HG03060 (cell line): Measurements from ENCODE around the gene NSF.
"Not testable (repeated sequence)": the region's sequence is repeated elsewhere in the genome, so short reads cannot be mapped to it uniquely, and the experiment has no call there.

ENCODE experiments used
- ATAC-seq: cut with Tn5 transposase; IDR thresholded peaks from one replicate; pipeline ENCODE4 v1.9.1; 2021; ENCODE audit warnings: low read depth, moderate number of reproducible peaks; ENCODE audit not compliant: unreplicated experiment

The NSF gene

DNA sequence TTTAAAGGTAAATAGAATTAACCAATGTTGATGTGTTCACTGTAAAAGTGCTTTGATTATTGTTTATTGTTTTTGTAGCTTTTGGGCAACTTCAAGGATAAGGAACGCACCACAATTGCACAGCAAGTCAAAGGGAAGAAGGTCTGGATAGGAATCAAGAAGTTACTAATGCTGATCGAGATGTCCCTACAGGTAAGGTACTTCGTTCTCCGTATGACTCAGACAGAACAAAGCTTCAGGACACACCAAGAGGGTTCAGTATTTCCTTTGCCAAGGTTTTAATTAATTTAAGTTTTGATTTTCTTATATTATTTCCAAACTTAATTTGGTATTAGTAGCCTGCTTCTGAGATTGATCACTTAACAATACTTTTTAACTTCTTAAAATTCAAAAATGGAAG, 161.0 kb downstream of the NSF start:
- ATAC-seq = no peak

GRCh38 chr17:46753776-46754175, 163.3 kb downstream of the NSF start:
- no peak for ATAC-seq

DNA sequence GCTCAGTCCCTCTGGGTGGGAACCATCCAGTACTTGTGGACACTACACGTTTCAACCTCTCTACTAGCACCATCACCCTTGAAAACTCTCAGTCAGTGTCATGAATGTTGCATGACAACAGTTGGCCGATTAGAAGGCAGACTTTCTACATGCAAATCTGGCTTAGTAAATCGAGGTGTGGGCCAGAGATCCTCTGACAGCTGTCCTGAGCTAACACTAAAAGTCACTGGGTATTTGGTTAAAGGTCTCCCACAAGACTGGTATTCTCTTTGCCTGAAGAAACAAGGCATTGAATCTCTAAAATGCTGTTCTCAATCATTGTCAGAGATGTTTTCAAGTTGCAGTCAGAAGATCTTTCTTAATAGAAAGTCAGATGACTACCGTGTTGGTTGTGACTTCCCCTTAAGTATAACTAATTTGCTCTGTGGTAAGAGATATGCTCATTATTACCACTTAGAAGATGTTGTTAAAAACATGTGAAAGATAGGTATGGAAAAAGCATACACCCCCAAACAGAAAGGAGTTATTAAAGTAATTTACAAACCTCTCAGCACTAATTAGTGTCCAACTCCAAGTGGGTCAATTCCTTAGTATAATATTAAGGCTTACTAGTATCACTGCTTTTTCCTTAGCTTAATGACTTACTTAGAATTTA, 165.7 kb downstream of the NSF start:
- ATAC-seq = no peak

- no peak for ATAC-seq
Observed at GRCh38 chr17:46756861-46757260, 166.4 kb downstream of the NSF start.

DNA sequence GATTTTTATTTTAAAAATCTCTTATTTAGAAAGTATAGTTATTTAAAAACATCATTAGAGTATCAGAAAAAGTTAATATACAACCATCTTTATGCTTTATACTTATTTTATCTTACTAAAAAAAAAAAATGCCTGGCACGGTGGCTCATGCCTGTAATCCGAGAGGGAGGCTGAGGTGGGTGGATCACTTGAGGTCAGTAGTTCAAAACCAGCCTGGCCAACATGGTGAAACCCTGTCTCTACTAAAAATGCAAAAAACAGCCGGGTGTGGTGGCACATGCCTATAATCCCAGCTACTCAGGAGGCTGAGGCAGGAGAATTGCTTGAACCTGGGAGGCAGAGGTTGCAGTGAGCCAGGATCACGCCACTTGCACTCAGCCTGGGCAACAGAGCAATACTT, 167.1 kb downstream of the NSF start:
- not testable (repeated sequence) for ATAC-seq

DNA sequence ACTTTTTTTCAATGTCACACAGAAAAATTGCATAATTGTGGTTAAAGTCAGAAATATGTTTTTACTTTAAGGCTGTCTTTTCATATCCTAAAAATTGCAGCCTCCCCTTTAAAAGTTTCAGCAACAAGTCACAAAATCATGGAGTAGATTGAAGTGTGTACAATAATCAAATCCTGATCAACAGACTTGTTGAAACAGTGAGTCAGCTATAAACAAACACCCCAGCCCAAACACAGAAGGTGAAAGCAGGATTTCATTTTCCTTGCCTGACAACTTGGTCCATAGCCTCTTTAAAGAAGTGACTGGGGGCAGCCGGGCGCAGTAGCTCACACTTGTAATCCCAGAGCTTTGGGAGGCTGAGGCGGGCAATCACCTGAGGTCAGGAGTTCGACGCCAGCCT, 168.1 kb downstream of the NSF start:
- no peak for ATAC-seq

DNA sequence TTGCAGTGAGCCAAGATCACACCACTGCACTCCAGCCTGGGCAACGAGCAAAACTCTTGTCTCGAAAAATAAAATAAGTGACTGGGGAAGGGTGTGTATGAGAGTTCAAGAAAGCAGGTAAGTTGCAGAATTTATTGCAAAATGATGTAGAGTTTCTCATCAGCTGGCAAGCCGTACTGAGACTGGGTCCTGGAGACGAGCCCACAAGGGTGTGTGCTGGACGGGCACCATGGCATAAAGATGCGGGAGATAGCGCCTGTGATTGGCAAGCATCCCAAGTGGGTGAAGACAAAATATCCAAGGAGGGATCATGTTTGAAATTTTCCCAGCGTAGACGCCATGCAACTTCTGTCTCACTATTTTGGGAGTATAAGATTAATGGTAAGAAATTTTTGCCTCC, 168.7 kb downstream of the NSF start:
- ATAC-seq = no peak

DNA sequence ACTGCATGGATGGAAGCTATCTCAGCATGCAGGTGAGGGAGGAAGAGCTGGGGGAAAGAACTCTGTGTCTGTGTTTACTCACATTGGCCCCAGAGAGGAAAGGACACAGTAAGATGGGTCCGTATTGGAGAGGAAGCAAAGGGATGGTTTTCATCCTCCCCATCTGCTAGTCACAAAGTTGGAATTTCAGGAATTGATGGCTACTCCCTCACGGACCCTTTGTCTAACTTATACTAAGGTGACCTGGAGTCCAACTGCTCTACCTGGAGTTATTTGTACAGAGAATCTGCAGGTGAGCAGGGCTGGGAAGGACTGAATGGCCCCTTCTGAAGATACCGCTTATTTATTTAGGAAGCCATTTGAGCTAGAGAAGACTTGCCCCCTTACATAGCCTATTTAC, 172.9 kb downstream of the NSF start:
- no peak for ATAC-seq

DNA sequence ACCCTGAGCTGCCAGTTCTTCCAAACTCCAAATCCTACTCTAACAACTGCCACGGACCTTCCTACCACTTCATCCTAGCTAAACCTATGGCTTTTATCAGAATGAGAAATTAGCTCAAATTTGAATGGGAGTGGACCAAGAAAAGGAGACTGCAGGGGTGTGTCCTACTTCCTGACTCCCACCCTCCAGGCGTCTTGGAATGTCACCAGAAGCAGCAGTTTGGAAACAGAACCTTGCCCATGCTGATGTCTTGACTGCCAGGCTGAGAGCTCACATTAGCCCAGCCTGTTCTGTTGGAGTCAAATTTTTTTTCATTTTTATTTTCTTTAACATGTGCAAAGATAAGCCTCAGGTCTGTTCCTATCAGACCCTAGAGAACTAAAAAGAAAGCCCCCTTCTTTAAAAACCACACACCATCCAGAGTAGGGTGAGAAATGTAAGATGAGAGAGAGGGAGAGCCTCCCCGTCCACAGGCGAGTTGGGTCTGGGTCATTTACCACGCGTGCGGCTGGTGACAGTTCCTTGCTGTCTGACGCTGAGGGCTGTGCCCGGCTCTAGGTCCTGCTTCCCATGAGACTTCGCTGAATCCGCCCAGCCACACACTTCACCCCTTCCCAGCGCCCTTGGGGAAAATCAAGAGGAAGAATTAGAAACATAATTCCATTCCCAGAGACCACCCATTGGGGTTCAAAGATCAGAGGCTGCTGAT, 173.7 kb downstream of the NSF start:
- no peak for ATAC-seq

- ATAC-seq = no peak
Observed at GRCh38 chr17:46764709-46765401, 174.4 kb downstream of the NSF start.

DNA sequence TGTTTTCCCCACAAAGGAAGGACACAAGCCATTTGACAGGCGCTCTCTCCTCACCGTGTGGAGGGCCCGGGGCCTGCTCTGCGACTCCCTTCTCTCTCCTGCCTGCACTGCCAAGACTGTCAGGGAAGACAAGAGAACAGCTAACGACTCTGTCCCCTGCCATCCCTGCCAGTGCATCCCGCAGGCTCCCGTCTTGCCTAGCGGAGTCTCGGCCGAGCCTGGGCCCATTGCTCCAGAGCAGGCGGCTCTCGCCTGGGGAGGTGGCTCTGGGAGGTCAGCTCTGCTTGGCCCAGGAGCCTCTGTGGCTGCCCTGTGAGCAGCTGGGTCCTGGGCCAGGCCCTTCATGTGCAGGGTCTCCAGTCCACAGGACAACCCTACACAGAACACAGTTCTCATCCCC, 175.0 kb downstream of the NSF start:
- ATAC-seq = no peak

- ATAC-seq = no peak
Observed at GRCh38 chr17:46766493-46767491, 176.3 kb downstream of the NSF start.

- ATAC-seq = no peak
Observed at GRCh38 chr17:46768540-46768870, 178.0 kb downstream of the NSF start.

DNA sequence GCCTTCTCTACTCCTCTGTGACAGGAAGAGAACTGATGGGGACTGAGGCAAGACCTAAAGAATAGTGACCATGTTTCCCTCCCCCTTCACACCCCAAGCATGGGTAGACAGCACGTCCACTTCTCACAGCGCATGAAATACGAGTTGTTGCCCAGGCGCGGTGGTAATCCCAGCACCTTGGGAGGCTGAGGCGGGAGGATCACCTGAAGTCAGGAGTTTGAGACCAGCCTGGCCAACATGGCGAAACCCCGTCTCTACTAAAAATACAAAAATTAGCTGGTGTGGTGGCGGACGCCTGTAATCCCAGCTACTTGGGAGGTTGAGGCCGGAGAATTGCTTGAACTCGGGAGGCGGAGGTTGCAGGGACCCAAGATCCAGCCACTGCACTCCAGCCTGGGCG, 178.4 kb downstream of the NSF start:
- not testable (repeated sequence) for ATAC-seq

GRCh38 chr17:46769531-46770438, 179.3 kb downstream of the NSF start:
- no peak for ATAC-seq

- no peak for ATAC-seq
Observed at GRCh38 chr17:46770439-46770817, 180.0 kb downstream of the NSF start.

DNA sequence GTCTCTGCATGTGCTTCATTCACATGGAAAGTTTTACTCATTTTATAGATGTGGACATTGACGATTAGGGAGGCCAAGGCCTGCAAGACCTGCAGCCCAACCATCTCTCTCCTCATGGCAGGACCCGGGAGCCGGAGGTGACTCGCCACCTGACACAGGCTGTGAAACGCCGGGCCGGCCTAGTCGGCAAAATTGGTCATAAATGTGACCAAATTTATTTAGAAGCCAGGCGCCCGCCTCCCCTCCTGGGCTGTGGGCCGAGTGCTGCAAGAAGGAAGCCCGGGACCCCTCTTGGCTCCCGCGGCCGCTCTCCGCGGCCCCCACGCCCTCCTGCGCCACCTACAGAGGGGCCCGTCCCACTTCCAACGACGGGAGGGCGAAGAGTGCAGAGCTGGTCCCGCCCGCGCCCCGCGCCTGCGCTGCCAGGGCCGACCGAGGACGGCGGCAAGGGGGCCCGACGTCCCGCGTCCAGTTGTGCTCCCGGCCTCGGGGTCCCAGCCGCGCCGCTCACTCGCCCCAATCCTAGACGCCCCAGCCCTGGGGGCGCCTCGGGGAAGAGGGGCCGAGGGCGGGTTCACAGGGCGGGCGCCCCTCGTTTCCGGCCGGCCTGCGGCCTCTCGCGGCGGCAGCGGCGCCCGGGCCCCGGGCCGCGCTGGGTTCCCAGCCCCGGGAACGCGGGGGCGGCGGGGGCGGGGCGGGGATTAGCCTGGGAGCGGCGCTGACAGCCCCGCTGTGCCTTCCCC, 180.5 kb downstream of the NSF start:
- no peak for ATAC-seq

GRCh38 chr17:46771561-46772474, 181.3 kb downstream of the NSF start:
- ATAC-seq = no peak
